ENCODE data around the gene CIT.

Gene CIT

GRCh38 chr12:119699199-119699760, 177.8 kb downstream of the CIT start:
- no peak for DNase-seq (ENCODE audit: low read depth)

- no peak for DNase-seq (ENCODE audit: low read depth)
Observed at GRCh38 chr12:119696943-119697342, 180.2 kb downstream of the CIT start.

DNA sequence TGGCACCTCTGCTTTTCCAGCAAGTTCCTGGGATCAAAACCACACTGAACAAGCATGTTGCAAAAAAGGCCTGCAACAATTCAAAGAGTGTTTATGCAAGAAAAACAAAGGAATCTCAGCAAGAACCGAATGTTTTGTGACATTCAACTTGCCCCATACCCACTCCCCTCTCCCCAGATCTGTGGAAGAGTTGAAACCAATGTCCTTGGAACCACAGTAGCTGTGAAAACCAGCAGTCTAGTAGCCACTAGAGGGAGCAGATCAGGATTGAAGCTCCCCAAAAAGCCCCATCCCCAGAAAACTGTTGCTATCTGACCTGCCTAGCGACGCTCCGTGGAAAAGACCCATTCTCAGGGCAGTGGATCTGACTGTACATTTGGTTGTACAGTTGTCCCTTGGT, 182.1 kb downstream of the CIT start:
- no peak for DNase-seq (ENCODE audit: low read depth)

DNA sequence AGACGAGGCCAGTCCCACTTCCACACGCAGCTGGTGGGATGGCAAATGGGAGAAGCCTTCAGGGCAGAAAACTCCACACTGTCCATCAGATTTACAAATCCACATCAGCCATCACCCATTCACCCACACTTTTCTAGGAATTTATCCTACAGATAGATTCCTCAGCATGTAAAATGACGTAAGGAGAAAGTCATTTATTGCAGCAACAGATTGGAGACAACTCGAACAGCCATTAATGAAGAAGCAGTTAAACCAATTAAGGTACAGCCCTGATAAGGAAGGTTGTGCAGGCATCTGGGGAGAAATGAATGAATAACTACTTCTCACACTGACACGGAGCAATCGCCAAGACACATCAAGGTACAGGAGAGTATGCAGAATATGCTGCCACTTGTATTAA, 183.0 kb downstream of the CIT start:
- no peak for DNase-seq (ENCODE audit: low read depth)

DNA sequence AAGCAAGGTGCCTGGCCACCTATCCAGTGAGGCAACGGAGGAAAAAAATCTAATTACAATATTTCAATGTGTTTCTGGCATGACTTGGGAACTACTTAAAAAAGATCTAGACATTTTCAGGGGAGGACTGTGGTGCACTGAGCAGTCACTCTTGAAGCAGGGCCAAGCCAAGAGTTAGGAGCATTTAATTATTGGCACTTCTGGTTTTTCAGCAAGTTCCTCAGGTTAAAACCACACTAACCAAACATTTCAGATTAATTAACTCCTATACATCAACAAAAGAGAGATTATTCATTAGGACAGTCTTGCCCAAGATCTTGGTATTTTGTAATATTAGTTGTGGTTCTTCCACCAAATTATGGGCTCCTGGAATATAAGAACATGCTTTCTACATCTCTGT, 183.6 kb downstream of the CIT start:
- DNase-seq (ENCODE audit: low read depth): no peak

DNA sequence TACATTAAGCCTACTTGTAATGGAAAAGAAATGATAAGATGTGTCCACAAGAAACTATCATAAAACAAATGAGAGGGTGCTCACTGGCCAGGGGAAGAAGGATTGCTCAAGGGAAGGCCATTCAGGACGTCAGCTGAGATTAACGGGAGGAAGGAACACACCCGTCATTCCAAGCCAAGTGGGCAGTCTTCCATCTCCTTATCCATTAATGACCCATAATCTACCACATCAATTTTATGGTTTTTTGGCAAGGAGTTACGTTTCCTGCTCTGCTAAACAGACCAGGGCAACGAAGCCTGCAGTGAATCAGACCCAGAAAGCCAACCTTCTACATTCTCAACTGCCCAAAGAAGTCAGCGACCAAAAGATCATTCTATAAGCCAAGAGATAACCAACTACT, 184.1 kb downstream of the CIT start:
- DNase-seq (ENCODE audit: low read depth): no peak

DNA sequence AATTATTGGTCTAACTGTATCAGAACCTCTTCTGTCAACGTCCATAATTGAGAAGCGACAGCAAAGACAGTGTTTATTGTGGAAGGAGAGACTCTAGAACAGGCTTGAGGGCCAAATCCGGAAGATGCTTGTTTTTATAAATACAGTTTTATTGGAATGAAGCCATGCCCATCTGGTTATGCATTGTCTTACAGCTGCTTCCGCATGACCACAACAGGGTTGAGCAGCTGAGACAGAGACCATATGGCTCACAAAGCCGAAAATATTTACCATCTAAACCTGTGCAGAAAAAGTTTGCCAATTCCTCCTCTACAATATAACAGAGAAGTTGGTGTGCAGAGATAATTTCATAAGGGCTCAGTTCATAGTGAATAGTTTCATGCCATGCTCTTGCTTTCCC, 184.7 kb downstream of the CIT start:
- no peak for DNase-seq (ENCODE audit: low read depth)

GRCh38 chr12:119691202-119691810, 185.8 kb downstream of the CIT start:
- DNase-seq (ENCODE audit: low read depth): no peak

DNA sequence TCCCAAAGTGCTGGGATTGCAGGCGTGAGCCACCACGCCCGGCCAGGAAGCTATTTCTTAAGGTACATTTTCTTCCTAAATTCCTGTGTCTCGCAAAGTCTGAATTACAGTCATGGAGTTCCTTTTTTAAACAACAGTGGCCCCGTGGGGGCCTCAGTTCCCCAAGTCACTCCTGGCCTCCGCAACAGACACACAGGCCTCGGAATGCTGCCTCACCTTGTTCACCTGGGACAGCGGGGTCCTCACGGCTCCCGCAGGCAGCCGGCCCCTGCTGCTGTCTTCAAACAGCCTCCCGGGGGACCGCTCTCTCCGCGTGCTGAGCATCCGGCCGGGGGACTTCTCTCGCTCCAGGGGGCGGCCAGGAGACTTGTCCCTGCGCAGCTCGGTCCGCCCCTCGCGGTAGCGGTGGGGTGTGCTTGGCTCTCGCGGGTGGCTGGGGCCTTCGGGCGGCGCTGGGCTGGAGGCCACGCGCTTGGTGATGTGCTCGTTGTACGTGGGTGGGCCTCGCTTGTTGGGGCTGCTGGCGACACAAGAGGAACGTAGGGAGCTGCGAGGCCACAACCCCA, 187.1 kb downstream of the CIT start:
- no peak for DNase-seq (ENCODE audit: low read depth)

GRCh38 chr12:119687879-119688278, 189.2 kb downstream of the CIT start:
- DNase-seq (ENCODE audit: low read depth): no peak

DNA sequence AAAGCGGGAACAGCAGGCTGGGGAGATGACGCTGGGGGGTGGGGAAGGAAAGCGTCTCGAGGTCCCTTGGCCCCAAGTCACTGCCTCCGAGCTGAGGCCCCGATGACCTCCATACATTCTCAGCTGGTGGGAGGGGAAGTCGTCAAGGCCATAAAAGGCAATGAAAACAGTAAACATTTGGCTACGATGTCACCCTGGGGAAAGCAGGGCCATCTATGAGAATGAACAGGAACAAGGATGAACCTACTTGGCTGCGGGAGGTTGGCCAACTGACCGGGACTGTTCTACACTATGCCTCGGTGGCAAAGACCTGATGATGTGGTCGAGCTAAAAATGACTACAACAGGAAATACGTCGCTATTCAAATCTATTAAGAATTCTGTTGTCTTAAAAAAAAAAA, 189.7 kb downstream of the CIT start:
- DNase-seq (ENCODE audit: low read depth): no peak

DNA sequence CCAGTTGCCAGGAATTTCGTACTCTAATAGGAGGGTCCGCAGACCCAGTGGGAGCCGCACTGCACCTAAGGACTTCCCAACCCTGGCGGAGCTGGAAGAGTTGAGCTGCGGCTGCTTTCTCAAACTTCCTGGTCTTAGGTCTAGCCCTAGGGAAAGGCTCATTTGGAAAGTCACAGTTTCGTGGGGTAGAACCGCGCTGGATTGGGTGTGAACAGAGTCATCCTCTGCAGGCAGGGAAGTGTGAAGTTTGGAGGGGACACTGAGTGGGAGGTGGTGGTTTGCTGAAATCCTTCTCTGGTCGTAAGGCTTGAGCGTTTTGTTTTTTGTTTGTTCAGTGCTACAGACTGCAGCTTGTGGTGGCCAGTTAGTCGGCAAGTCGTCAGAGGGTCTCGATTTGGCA, 190.3 kb downstream of the CIT start:
- no peak for DNase-seq (ENCODE audit: low read depth)

DNA sequence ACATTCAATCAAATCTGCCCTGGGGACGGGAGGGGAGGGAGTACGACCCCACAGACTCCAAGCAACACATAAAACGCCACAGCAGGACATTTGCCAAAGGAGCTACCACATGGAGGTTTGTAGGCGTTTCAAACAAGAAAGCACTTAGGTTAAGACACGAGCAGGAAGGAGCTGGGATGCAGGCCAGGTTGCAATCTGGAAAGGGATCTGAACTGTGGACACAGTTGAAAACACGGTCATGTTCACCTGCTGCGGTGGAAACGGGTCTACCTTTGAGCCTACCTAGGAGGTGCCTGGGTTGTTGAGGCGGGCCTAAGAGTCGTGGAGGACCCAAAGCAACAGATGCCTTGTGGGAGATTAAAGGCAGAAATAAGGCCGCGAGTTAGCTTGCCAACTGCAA, 190.8 kb downstream of the CIT start:
- DNase-seq (ENCODE audit: low read depth): no peak

DNA sequence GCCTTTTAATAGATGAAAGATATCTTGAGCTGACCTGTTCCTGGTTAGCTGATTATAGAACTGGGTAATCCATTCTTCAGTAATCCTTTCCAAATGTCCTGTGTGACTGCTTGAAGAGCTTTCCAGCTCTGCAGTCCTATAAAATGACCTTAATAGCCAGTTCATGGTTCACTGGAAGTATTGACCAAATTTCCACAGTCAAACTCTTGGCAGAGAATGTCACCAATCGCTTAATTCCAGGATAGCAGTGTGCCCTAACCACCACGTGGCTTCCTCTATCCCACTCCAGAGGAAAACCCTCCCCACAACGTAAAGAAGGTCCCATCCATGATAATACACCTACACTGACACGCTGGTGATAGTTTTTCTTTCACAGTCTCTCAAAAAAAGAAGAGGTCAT, 191.7 kb downstream of the CIT start:
- no peak for DNase-seq (ENCODE audit: low read depth)

DNA sequence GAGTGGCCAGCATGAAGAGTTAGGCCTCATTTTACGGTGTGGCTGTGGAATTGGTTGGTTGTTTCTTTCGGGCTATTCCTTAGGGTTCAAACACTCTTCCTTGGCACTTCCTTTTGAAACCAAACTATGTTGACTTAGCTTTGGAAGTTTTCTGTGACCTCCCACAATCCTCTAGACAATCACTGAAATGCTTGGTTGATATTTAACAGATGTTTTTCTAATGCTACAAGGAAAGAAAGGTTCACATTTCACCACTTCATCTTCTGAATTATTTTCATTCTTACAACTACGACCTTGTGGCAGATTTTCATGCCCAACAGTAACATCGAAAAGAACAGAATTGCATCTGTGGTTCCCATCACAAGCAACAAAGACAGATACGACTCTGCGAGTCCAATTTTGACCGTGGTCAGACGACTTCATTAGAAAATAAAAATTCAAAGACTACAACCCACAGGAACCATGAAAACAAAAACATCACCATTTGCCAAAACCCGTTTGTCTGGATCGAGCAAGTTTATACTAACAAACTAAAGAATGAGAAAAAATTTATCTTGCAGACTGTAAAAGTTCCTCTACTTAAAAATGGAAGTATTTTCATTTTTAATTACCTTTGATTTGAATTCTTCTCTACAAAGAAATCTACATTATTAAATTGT, 192.3 kb downstream of the CIT start:
- no peak for DNase-seq (ENCODE audit: low read depth)

DNA sequence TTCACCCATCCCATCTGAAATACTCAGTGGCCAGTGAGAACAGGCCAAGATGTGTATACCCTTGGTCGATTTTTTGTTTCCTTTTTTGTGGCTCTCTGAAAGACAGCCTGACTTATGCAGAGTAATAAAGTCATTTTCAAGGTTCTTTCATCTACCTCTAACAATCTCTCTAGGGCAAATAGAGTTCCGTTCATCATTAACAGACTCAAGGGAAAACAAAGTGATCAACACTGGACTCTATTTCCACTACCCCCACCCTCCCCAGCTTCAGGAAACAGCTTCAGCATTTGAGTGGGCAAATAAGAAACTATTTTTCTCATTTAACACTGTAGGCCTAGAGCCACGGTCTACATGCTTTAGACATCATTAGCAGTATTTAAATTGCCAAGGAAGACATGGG, 193.3 kb downstream of the CIT start:
- no peak for DNase-seq (ENCODE audit: low read depth)

- no peak for DNase-seq (ENCODE audit: low read depth)
Observed at GRCh38 chr12:119683413-119683812, 193.7 kb downstream of the CIT start.

DNA sequence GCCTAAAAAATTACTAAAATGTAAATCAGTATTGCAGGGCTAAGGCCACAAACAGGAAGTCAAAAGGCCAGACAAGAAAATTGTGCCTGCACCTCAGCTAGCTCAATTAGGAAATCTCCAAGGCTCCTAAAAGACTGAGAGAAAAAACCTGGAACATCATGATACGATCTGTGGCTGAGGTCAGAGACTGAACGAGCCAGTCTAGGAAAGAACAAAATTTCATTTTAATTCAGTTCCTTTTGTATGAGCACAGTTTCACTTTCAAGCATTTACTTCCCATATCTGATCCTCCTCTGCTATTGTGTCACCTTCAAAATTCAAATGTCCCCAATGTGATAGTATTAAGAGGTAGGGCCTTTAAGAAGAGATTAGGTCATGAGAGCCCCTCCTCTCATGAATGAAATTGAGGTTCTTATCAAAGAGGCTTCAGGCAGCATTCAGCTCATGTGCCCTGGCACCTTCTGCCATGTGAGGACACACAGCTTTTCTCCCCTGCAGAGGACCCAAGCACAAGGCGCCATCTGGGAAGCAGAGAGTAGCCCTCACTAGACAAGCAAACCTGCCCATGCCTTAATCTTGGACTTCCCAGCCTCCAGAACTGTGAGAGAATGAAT, 194.4 kb downstream of the CIT start:
- no peak for DNase-seq (ENCODE audit: low read depth)

- DNase-seq (ENCODE audit: low read depth): no peak
Observed at GRCh38 chr12:119681728-119682638, 195.1 kb downstream of the CIT start.

DNA sequence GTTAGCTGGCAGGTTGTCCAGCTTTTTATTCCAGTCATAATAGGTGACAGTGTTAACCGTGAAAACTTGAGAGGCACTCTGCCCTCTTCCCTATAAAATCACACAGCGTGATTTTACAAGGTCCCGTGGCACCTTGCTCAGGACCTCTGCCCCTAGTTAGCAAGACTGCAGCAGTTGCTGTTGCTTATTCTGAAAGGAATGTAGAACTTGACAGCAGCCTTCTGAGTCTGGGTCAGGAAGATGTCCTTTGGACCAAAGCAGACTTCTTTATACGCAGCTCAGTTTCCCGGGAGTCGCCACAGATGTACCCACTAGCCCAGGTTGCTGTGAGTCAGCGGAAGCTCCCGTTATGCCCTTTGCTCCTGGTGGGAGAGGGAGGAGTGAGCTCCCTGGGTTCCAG, 196.0 kb downstream of the CIT start:
- DNase-seq (ENCODE audit: low read depth): no peak

DNA sequence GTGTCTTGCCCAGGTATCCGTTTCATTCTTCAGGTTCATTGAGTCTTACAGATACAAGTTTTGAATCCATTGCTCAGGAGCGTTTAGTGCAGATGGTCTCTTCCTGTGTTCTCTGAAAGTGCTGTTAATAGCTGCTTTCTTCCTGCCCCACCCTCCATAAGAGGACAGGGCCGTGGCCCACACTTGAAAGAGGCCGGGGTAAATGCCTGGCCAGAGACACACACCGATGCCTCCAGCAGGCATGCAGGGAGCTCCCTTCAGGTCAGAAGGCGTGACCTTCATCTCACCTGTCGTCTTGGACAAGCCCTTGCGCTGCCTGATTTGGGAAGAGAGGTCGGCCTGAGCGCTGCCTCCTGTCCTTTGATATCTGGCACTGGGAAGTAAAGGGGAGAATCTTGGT, 197.6 kb downstream of the CIT start:
- DNase-seq (ENCODE audit: low read depth): no peak

DNA sequence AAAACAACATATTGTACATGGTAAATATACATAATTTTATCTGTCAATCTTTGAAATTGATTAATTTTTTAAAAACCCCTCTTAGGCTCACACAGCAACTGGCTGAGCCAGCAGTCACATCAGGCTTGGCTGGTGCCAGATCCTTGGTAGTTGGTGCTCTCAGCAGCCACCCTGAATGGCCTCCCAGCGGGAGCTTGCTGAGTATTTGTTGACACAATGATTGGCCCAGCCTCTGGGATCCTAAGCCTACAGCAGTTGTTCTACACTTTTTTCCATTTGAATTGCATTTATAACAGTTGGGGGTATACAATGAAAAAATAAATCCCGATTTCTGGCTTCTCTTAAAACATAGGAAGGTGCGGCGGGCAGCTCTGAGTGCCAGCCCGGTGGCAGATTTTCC, 198.0 kb downstream of the CIT start:
- no peak for DNase-seq (ENCODE audit: low read depth)
